Measurements from ENCODE around the gene FOXI2.

FOXI2 gene

GRCh38 chr10:127744956-127745355 is 8.0 kb downstream of the FOXI2 start:
- no peak for DNase-seq

- no peak for DNase-seq
Measured at GRCh38 chr10:127745861-127746260, 8.9 kb downstream of the FOXI2 start.

DNA sequence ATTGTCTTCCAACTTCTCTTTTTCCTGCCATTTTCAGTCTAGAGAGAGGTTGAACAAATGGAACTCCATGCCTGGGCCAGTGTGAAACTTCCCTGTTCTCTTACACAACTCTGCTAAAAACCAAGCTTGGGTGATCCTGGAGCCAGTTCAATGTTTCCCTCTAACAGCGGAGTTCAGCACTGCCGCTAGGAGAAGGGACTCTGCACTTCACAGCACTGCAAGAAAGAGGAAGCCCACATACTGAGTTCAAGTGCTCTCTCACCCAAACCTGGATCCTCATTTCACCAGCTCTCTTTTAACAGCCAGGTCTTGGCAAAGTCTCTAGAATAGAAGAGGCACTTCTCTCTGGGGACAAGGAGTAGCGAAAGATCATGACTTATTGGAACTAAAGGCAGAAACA is 18.8 kb downstream of the FOXI2 start:
- no peak for DNase-seq

- no peak for DNase-seq
Measured at GRCh38 chr10:127756264-127756663, 19.3 kb downstream of the FOXI2 start.

DNA sequence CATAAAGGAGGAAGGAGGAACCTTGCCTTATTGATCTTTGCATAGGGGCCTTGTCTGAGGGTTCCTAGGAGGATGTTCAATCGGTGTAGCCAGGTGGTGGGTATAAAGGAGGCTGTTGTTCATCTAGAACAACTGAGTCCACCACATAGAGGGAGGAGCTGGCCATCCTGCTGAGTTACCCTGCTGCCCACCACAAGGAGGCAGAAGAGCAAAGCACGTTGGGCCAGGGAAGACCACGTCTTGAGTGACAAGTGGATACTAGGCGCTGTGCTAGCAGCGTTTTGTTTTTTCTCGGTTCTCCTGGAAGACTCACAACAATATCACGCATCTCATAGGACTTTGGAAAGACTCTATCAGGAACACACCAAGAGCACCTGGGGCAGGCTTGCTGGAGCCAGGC is 20.0 kb downstream of the FOXI2 start:
- no peak for DNase-seq

- DNase-seq = no peak
Measured at GRCh38 chr10:127759276-127759675, 22.3 kb downstream of the FOXI2 start.

- DNase-seq = no peak
Measured at GRCh38 chr10:127762925-127763324, 25.9 kb downstream of the FOXI2 start.

GRCh38 chr10:127774766-127775559 is 38.0 kb downstream of the FOXI2 start:
- no peak for DNase-seq

DNA sequence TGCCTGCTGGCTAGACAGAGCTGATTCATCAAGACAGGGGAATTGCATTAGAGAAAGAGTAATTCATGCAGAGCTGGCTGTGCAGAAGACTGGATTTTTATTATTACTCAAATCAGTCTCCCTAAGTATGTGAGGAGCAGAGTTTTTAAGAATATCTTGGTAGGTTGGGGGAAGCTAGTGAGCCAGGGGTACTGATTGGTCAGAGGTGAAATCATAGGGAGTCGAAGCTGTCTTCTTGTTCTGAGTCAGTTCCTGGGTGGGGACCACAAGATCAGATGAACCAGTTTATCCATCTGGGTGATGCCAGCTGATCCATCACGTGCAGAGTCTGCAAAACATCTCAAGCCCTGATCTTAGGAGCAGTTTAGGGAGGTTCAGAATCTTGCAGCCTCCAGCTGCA is 39.8 kb downstream of the FOXI2 start:
- DNase-seq = no peak

DNA sequence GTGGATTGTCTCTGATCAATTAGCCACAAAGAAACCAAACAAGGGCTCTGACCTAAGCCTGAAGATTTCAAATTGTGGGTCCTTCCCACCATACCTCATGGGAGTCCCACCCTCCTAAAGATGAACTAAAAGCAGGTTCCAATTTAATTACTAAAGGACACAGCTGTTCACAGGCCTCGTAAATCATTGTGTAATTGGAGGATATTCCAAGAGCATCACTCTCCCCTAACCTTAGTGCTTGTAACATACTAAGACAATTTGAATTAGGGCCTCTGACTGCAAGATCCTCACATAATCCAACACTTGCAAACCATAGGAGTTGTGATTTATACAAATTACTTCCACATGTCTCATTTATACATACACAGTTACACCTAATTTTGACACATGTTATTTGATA is 44.4 kb downstream of the FOXI2 start:
- no peak for DNase-seq

DNA sequence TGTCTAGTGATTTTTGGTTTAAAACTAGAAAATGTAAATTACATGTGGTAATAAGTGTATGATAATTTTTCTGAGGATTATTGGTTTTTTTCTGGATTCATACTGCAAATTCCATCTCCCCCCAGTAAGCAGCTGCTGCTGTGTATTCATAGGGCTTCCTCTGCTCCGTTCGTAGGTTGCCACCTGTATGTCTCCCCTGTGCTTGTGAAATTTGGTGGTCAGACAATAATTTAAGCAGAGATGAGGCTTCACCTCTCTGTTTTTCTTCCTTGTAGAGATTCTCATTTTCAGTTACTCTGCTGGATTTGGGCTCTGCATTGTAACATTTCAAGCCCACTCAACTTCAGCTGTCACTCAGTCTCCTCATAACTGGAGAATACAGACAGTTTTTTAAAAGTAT is 50.9 kb downstream of the FOXI2 start:
- no peak for DNase-seq

DNA sequence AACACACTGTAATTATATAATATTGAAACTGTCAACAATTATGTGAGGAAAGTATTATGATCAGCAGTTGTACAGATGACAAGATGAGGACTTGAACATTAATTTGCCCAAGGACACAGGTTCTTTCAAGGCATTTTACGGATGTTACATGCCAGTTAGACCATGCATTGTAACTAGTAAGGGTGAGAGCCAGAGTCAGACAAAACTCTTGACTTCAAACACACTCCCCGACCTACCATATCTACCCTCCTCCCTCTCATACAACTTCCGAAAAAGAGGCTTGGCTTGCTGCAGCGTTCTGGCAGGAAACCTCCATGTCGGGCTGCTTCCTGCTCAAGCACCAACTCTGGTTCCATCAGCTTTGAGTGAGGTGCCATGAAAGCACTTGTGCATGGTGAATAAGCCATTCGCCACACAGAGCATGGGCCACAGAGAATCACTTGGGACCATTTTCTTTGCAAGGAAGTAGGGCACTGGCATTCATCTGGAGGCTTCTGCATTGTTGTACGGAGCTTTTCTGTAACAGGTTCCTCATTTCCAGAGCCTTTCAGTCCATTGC is 53.2 kb downstream of the FOXI2 start:
- DNase-seq = no peak
